Prostate gland (tissue), 2 donors: Measurements from ENCODE around the gene EPB41L5. TPM values are rescaled to one million over a fixed set of nuclear protein-coding genes. Genes with fewer than 3 reads are reported as not detected.
A peak's percentile ranks its signal among the peaks of the same experiment; 100 is the strongest.

Experiments used
- DNase-seq: peaks from one replicate; pipeline ENCODE4 v3.0.0-alpha.2; 2019; ENCODE audit warnings: low spot score
- H3K27ac ChIP-seq, 2 donors: fragments of 200-600 bp; sonication (generic); 2 replicates each; pipeline ENCODE4 v1.5.1; 2017 to 2019
- H3K27me3 ChIP-seq: fragments of 200-600 bp; sonication (generic); replicated peaks from 2 replicates; pipeline ENCODE4 v1.5.1; 2019; ENCODE audit not compliant: insufficient read depth
- H3K36me3 ChIP-seq, 2 donors: fragments of 200-600 bp; sonication (generic); 1 replicate in 1 of 2; 2 replicates in 1 of 2; pipeline versions ENCODE4 v1.5.1 to v1.8.1; 2017 to 2019
- H3K4me1 ChIP-seq: fragments of 200-600 bp; sonication (generic); replicated peaks from 2 replicates; pipeline ENCODE4 v1.5.1; 2019
- H3K4me3 ChIP-seq, 2 donors: fragments of 200-600 bp; sonication (generic); 2 replicates each; pipeline ENCODE4 v1.5.1; 2017 to 2019
- H3K9me3 ChIP-seq: fragments of 200-600 bp; sonication (generic); 2 replicates; pipeline ENCODE4 v1.5.1; 2017
- CTCF ChIP-seq, 4 experiments: fragments of 200-600 bp in 2 of 4; fragments of 450-650 bp in 2 of 4; sonication (generic) in 2 of 4; IDR thresholded peaks; 1 replicate in 3 of 4; 2 replicates in 1 of 4; pipeline ENCODE4 v1.5.1; 2016 to 2019; ENCODE audit warnings: antibody characterized with exemption in 4 of 4, mild to moderate bottlenecking in 2 of 4, moderate library complexity in 2 of 4
- POLR2A ChIP-seq: fragments of 450-650 bp; IDR thresholded peaks from one replicate; pipeline ENCODE4 v1.6.1; 2016; ENCODE audit warnings: antibody characterized with exemption, mild to moderate bottlenecking
- POLR2AphosphoS5 ChIP-seq: sonication (generic); formaldehyde crosslinking; IDR thresholded peaks from one replicate; pipeline ENCODE4 v1.6.1; 2017; ENCODE audit warnings: antibody characterized with exemption
- WGBS: methylation state at CpG from one replicate; pipeline ENCODE4 v1.1.5; 2018; 5-methylcytosine and 5-hydroxymethylcytosine counted together
- intact Hi-C: fragments of 100-400 bp; cut with DNase I; formaldehyde crosslinking; loops from one replicate; pipeline ENCODE4 v1.14.2; 2022
- small RNA-seq, 2 donors: library from RNA; depleted of rRNA; stranded (forward); fragments of <200 nt; gene quantifications; one replicate each; pipeline ENCODE3, GENCODE V24; 2016
- total RNA-seq, 2 donors: library from RNA; depleted of rRNA; stranded (reverse); fragments of >200 nt; gene quantifications; one replicate each; pipeline ENCODE4 v1.1.0, GENCODE V29; 2016

EPB41L5 gene
- total RNA-seq, 2 donors from 2014 or later, result 37.1 to 51.1 TPM

- peaks cover 5% of the 10 kb centered on the region for H3K4me1 ChIP-seq
- intact Hi-C loops, result no loop called here
- no peak overlapping the region for H3K4me3 ChIP-seq
- peak overlapping the region in 1 of 2 donors; percentile 19 for H3K27ac ChIP-seq
- H3K27me3 ChIP-seq, result no peaks in the 10 kb centered on the region
- no peaks in the 10 kb centered on the region for H3K9me3 ChIP-seq
- no peak for DNase-seq
- no peak for TF ChIP-seq POLR2AphosphoS5
- no peak for TF ChIP-seq CTCF (IDR thresholded peaks at IDR 0.05)
- TF ChIP-seq POLR2A, result no peak
- H3K36me3 ChIP-seq, result no peaks in the 10 kb centered on the region
- WGBS, result 78% methylated on average over 9 of the region's 9 CpGs
These were observed 212.7 kb downstream of the EPB41L5 start for GRCh38 chr2:120225549-120226065.

GRCh38 chr2:120226316-120226715 lies 213.4 kb downstream of the EPB41L5 start:
- WGBS, result 91% methylated on average over 9 of the region's 9 CpGs
- DNase-seq, result no peak
- intact Hi-C loops, result no loop called here
- no peaks in the 10 kb centered on the region for H3K9me3 ChIP-seq
- no peak for TF ChIP-seq CTCF (IDR thresholded peaks at IDR 0.05)
- no peak for TF ChIP-seq POLR2AphosphoS5
- no peak for TF ChIP-seq POLR2A
- peaks cover 5% of the 10 kb centered on the region for H3K4me1 ChIP-seq
- H3K4me3 ChIP-seq, result no peak overlapping the region
- no peak overlapping the region for H3K27ac ChIP-seq
- H3K36me3 ChIP-seq, result no peaks in the 10 kb centered on the region
- no peaks in the 10 kb centered on the region for H3K27me3 ChIP-seq

- no peak for DNase-seq
- Histone ChIP-seq H3K4me3 (no peak overlapping the region), H3K9me3 (no peaks in the 10 kb centered on the region), H3K36me3 (no peaks in the 10 kb centered on the region), H3K27ac (no peak overlapping the region), H3K27me3 (no peaks in the 10 kb centered on the region), H3K4me1 (peaks cover 5% of the 10 kb centered on the region)
- TF ChIP-seq CTCF (IDR thresholded peaks at IDR 0.05) (no peak), POLR2A (no peak), POLR2AphosphoS5 (no peak)
- 81% methylated on average over 16 of the region's 16 CpGs for WGBS
- intact Hi-C loops, result no loop called here
These were observed 214.5 kb downstream of the EPB41L5 start for GRCh38 chr2:120227111-120227991.

- TF ChIP-seq CTCF (IDR thresholded peaks at IDR 0.05) (peak in 2 of 4 experiments; percentile 14 to 17), POLR2A (no peak), POLR2AphosphoS5 (peak; percentile 46)
- H3K4me3 ChIP-seq, result no peak overlapping the region
- H3K4me1 ChIP-seq, result peaks cover 5% of the 10 kb centered on the region
- no peaks in the 10 kb centered on the region for H3K9me3 ChIP-seq
- no peaks in the 10 kb centered on the region for H3K36me3 ChIP-seq
- H3K27me3 ChIP-seq, result no peaks in the 10 kb centered on the region
- DNase-seq, result peak; percentile 46
- H3K27ac ChIP-seq, result no peak overlapping the region
- 38% methylated on average over 5 of the region's 5 CpGs for WGBS
- intact Hi-C loops, result no loop called here
These were observed 215.6 kb downstream of the EPB41L5 start for GRCh38 chr2:120228503-120228902.

Small RNA genes within 50 kb of the gene (small RNA-seq; reads per million reads assigned to genes)
- gene MTND4LP14 (0 reads per million in 2 donors), gene RF00019 (0 reads per million in 2 donors)

Other genes starting within 250 kb of the EPB41L5 start
- gene TMEM185B, start 210.3 kb downstream of the EPB41L5 start, total RNA-seq, result 10 to 100 TPM; 53.7 to 72.3 TPM
- 100 to 1,000 TPM in 1 of 2 donors, 10 to 100 TPM in 1; 92.6 to 132 TPM for gene RALB, start 239.8 kb downstream of the EPB41L5 start, total RNA-seq